Loucy (cell line): Measurements from ENCODE around the gene GALNT10.

ENCODE experiments used
- CTCF ChIP-seq: fragments of 200-600 bp; sonication (generic); conservative IDR thresholded peaks from 2 replicates; pipeline ENCODE4 v1.5.1; 2014; ENCODE audit warnings: mild to moderate bottlenecking, antibody characterized with exemption, low read length
- EZH2phosphoT487 ChIP-seq: fragments of 200-600 bp; IDR thresholded peaks from 2 replicates; pipeline ENCODE4 v1.6.1; 2018; ENCODE audit warnings: antibody characterized with exemption, mild to moderate bottlenecking, moderate library complexity, borderline replicate concordance

- TF ChIP-seq CTCF (no peak), EZH2phosphoT487 (no peak)
These were observed 199.6 kb downstream of the GALNT10 start for GRCh38 chr5:154390096-154390495.
